HG03159 (cell line): ENCODE results near the gene PDCD10.

ENCODE experiments used
- ATAC-seq: cut with Tn5 transposase; IDR thresholded peaks from one replicate; pipeline ENCODE4 v1.9.1; 2021; ENCODE audit warnings: mild to moderate bottlenecking, moderate library complexity; ENCODE audit not compliant: unreplicated experiment

The PDCD10 gene

DNA sequence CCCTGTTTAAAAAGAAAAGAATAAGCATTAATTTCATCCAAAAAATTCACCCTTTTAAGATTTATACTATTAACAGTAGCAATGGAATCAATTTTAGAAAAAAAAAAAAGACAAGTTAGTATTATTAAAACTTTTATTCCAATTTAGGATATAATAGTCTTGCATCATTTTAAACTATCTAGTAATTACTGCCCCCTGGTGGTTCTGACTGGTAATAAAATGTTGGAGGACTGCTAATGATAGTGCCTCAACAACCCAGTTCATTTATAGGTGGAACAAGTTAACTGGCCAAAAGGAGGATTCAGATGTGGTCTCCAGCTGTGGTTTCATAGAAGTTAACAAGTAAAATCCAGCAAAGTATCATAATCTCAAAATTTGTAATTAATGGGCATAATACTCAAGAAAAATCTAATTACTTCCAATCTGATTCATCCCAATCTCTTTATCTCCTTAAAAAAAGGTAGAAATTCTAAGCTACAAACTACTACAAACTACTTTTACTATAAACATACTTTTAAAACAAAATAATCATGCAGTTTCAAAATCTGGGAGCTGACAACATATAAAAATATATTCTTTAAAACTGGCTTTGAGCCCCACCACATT lies 50.2 kb downstream of the PDCD10 start:
- ATAC-seq, result peak; percentile 89

DNA sequence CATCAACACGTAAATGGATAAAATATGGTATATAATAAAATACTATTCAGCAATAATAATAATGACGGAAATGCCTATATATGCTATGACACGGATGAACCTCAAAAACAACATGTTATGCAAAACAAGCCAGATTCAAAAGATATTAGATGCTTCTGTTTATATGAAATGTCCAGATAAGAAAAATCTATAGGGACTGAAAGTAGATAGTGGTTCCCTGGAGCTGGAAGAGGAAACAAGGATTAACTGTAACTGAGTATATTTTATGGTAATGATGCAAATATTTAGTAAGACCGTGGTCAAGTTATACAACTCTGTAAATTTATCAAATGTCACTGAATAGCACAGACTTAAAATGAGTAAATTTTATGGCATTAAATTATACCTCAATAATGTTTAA lies 55.2 kb downstream of the PDCD10 start:
- no peak for ATAC-seq

DNA sequence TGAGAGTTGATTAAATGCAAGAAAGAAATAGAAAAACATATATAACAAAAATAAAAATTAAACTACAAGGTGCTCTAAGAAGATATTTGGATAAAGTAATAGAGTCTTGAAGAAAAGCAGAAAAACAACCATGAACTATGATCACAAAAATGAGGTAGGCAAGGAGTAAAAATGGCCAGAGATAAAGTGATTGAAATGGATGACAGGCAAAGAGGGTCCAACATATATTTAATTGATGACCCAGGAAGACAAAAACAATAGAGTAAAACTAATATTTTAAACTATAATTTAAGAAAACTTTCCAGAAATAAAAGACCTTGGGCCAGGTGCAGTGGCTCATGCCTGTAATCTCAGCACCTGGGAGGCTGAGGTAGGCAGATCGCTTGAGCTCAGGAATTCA lies 58.8 kb downstream of the PDCD10 start:
- no peak for ATAC-seq

DNA sequence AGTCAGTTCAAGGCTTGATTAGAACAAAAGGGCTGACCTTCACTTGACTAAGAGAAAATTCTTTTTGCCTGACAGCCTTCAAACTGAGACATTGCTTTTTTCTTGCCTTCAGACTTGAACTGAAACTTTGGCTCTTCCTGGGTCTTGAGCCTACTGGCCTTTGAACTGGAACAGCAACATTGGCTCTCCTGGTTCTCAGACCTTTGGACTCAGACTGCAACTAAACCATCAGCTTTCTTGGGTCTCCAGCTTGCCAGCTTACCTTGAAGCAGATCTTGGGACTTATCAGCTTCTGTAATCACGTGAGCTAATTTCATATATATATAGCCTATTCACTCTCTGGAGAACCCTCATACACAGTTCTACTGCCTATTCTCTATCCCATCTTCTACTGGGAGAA lies 61.5 kb downstream of the PDCD10 start:
- no peak for ATAC-seq

DNA sequence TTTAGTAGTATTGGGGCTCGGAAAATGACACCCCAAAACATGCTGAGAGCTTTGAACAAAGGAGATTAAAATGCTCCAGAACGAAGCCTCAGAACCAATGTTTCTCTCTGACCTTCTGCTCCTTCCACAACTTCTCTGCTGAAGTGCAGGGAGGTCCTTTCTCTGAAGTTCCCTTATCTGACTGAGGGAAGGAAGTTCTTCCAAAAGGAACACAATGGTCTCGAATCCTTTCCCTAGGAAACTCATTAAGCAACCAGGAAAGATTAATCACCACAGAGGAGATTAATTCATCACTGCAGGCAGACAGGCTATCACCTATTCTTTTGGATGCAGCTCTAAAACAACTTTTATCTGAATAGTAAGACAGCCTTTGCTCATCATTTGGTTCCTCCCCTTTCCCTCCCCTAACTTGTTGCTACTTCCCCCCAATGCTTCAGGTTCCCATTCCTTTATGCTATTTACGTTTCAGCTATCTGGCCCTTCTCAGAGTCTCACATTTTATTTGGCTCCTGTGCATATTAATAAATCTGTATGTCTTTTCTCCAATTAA lies 62.7 kb downstream of the PDCD10 start:
- no peak for ATAC-seq

DNA sequence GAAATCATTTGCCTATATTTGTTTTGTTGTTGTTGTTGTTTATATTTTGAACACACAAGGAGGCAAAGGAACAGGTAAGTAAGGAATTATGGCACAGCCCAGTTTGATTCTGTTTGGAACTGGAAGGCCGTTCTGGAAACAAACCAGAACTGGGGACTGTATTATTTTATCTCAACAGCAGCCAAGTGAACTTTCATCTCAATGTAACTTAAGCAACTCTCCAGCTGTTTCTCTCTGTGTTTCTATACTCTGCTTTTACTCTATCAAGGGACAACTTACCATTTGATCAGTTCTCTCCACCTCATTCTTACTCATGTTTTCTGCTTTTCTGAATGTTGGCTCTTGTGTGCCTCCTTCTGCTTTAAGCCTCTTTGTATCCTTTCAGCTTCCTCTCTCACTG lies 65.0 kb downstream of the PDCD10 start:
- no peak for ATAC-seq

DNA sequence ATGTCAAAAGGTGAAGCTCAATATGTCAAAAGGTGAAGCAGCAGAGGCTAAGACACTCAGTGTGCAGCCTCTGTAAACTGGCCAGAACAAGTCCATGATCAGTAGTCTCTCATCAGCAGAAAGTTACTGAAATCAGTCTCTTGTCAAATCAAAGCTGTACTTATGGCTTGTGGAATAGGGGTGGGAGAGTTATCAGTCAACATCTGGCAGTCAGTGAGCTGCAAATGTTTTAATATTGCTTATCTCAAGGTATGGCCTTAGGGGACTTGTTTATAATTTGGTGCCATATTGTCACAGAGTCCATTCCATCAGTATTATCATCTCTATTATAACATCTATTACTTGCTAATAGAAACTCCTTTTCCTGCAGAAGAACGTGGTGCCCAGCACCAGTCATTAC lies 66.0 kb downstream of the PDCD10 start:
- ATAC-seq, result no peak

DNA sequence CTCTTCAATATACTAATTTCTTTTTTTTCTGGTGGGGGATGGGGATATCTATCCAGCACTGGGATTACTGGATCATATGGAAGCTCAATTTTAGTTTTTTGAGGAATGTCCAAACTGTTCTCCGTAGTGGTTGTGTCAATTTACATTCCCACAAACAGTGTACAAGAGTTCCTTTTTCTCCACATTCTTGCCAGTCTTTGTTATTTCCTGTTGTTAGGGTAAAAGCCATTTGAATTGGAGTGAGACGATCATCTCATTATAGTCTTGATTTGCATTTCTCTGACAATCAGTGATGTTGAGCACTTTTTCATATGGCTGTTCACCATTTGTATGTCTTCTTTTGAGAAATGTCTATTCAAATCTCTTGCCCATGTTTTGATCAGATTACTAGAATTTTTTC lies 68.1 kb downstream of the PDCD10 start:
- ATAC-seq, result no peak

DNA sequence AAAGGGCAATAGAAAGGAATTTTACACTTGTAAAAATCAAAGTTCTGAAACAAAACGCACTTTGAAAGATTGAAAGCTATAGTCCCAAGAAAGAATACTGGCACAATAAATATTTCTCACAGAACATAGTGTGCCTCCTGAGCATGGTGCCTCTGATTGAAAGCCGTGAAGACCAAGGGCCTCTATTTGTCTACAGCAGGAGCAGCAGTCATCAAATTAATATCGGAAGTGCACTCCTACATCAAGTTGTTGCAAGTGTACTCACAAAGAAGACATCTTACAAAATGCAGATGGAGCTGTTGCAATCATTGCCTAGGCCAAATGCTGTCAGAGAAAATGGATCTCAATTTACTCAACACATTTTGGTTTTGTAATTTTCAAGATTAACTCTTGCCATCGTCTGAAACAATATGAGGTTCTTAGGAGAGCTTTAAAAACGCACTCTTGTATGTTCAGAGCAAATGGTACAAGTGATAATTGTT lies 71.7 kb downstream of the PDCD10 start:
- ATAC-seq, result no peak

DNA sequence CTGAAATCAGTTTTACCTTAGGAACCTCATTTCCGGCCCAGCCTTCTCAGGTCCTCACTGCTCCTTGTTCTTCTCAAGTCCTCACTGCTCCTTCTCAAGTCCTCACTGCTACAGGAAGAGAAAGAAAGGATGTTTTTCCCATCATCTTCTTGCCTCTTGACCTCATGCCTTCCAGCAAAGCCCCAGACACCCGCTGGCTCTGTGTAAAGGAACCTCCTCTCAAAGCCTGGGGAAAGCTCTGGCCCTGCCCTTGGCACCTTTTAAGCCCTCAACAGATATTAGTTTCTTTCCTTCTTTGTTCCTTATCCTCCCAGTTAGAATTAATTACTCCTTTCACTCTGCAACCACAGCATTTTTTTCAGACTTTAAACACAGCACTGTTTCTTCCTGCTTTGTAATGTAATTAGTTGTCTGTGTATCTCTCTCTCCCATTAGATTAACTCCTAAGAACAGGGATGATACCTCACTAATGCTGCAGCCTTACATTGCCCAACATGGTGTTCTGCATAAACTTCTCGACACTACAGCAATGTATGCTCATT lies 76.9 kb downstream of the PDCD10 start:
- ATAC-seq, result no peak

DNA sequence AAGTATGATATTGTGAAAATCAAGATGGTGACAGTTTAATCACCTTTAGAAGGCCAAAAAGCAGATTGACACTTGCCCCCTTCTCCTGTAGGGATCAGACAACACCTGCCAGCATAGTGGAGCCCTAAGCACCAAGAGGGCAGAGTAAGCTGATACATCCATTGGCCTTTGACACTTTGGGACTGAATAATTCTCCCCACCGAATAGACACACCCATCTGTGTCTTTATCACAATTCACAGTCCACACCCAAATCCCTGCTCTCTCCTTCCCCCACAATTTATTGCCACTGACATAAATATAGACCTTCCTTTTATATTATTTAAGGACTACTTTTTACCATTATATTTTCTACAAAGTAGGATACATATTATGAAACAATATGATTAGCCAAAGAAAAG lies 77.9 kb downstream of the PDCD10 start:
- ATAC-seq, result no peak

DNA sequence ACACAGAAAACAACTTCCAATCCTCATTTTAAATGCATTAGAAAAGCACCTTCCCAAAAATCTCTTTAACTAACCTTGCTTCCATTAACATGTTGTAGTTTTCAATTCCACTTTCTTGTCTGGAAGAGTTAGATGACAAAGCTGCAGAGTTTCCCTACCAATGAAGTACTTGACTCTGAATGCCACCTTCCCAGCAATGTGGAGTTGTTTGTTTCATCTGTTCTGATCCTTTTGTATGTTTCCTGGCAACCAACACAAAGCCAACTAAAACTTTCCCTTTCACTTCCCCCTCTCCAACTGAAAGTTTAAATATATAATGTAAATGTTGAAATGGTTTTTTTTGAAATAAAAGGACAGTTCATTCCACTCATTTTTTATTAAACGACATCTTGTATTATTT lies 80.9 kb downstream of the PDCD10 start, which contains the start of gene WDR49:
TSS of gene WDR49 (minus strand) at position 183 of the 400 bp plus-strand sequence. CDS start 517 bp downstream, outside the sequence.
- ATAC-seq, result peak; percentile 70

DNA sequence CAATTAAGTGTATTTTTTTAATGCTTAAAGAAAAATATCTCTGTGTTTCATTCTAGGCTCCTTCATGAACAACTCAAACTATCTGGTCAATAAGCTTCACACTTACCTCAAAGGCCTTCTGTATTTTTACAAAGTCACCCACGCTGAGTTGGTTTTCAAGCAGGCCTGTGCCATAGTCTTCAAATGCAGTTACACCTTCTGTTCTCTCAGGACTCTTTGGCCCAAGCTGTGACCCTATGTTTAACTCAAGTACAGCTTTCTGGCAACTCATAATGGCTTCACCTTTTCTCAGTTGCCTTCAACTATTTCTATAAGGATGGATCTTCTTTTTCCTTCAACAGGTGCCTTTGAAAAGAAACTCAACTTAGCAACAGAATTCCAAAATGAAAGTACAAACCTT lies 81.5 kb downstream of the PDCD10 start:
- ATAC-seq, result no peak

DNA sequence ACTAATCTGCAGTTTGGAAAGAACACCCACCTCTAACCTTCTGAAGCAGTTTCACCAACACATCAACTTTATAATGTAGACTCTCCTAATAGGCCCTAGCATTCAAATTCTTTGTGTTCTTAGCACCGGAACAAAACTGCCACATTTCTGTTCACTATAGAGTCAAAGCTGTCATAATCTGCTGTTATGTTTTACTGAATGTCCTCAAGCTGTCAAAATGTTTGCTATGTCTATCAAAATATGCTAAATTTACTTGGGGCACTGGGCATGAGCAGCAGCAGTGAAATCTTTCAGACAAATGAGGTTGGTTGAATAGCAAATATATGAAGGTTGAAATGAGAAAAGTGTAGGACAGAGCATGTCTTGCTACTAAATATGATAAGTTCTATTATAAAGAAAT lies 82.9 kb downstream of the PDCD10 start:
- ATAC-seq, result no peak

DNA sequence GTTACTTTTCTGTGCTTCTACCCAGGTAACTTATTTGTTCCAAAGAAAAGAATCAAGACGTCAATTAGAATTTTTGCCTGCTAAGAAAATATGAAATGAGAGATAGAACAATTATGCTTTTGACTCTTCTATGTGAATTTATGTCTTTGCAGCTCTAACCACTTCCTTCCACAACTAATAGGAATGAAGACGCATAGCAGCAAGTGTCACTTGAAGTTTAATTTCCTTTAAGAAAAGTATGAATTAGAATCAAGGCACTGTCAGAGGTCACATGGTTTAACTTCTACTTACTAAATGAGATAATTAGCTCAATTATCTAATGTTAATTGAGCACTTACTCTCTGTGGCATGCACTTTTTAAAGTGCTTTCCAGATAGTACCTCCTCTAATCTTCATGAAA lies 84.2 kb downstream of the PDCD10 start:
- ATAC-seq, result no peak

DNA sequence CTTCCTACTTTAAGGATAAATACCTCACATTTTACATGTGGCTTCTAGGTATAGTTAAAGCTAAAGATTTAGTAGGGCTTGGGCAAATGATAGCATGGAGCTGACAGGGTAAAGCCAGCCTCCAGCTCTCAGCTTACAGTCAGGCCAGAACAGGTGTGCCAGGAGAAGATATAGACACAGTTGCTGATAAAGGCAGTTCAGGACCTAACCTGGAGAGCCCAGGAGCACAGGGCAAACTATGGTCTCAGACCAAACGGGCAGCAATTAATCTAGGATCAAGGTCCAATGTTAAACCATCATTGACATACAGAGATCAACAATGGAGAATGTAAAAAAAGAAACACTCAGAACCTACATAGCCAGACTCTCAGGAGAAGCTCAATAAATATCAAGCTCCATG lies 84.9 kb downstream of the PDCD10 start:
- no peak for ATAC-seq

DNA sequence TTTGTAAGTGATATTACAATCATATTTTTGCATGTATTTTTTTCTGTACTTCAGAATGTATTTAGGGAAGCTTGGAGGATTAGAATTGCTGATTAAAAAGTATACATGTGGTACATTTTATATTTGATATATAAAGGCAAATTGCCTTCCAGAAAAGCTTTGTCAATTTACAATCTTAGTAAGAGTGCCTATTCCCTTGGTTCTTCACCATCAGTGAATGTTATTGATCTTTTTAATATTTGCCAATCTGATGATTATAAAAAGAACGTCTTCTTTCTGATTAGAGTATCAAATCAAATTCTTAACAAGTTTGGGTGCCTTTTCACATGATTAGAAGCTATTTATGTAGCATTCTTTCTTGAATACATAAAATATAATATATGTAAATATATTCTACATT lies 90.1 kb downstream of the PDCD10 start:
- ATAC-seq, result no peak
